ENCODE measurements around the gene BPIFB3. TPM values are rescaled to one million over a fixed set of nuclear protein-coding genes. Genes with fewer than 3 reads are reported as not detected.

Gene BPIFB3
- total RNA-seq, 2 experiments from 2014 or later: not detected

GRCh38 chr20:33017542-33017941 is 36.2 kb upstream of the BPIFB3 start:
- Mint-ChIP-seq H3K36me3 (ENCODE audit: low read depth) (no peaks in the 10 kb centered on the region), H3K9me3 (no peaks in the 10 kb centered on the region), H3K4me1 (ENCODE audit: low read depth) (no peaks in the 10 kb centered on the region), H3K4me3 (no peak overlapping the region), H3K27ac (no peak overlapping the region), H3K27me3 (no peaks in the 10 kb centered on the region)
- no peak for ATAC-seq
- DNase-seq: no peak
- ChIA-PET CTCF (interaction anchor here (1.0 to 1.1 kb wide), 2 partner anchors 13 to 72 kb away, joined by 3 read pairs; partner anchors contain the start of gene SUN5), POLR2A (no interaction called here)
- no peak for TF ChIP-seq CTCF (IDR thresholded peaks at IDR 0.05)
- intact Hi-C loops (cut with micrococcal nuclease): no loop called here

GRCh38 chr20:33018169-33018931 is 35.4 kb upstream of the BPIFB3 start:
- Mint-ChIP-seq H3K4me1 (ENCODE audit: low read depth) (no peaks in the 10 kb centered on the region), H3K27ac (no peak overlapping the region), H3K4me3 (no peak overlapping the region), H3K27me3 (no peaks in the 10 kb centered on the region), H3K36me3 (ENCODE audit: low read depth) (no peaks in the 10 kb centered on the region), H3K9me3 (no peaks in the 10 kb centered on the region)
- DNase-seq (no peak), ATAC-seq (no peak)
- TF ChIP-seq CTCF (IDR thresholded peaks at IDR 0.05): no peak
- intact Hi-C loops (cut with micrococcal nuclease): no loop called here
- ChIA-PET POLR2A (no interaction called here), CTCF (interaction anchor here (1.0 to 1.1 kb wide), 2 partner anchors 14 to 73 kb away, joined by 3 read pairs; partner anchors contain the start of gene SUN5)

- DNase-seq (no peak), ATAC-seq (no peak)
- Mint-ChIP-seq H3K4me3 (no peak overlapping the region), H3K4me1 (ENCODE audit: low read depth) (no peaks in the 10 kb centered on the region), H3K36me3 (ENCODE audit: low read depth) (no peaks in the 10 kb centered on the region), H3K9me3 (no peaks in the 10 kb centered on the region), H3K27ac (no peak overlapping the region), H3K27me3 (no peaks in the 10 kb centered on the region)
- POLR2A ChIA-PET: no interaction called here
- intact Hi-C loops (cut with micrococcal nuclease): no loop called here
- no peak for TF ChIP-seq CTCF (IDR thresholded peaks at IDR 0.05)
- CTCF ChIA-PET: no interaction called here
These were observed 34.0 kb upstream of the BPIFB3 start for GRCh38 chr20:33019465-33020277.

GRCh38 chr20:33020278-33021161 is 33.2 kb upstream of the BPIFB3 start:
- Mint-ChIP-seq H3K36me3 (ENCODE audit: low read depth) (no peaks in the 10 kb centered on the region), H3K4me1 (ENCODE audit: low read depth) (no peaks in the 10 kb centered on the region), H3K27me3 (no peaks in the 10 kb centered on the region), H3K27ac (no peak overlapping the region), H3K4me3 (no peak overlapping the region), H3K9me3 (no peaks in the 10 kb centered on the region)
- ATAC-seq (no peak), DNase-seq (no peak)
- ChIA-PET CTCF (no interaction called here), POLR2A (no interaction called here)
- TF ChIP-seq CTCF (IDR thresholded peaks at IDR 0.05): no peak
- intact Hi-C loops (cut with micrococcal nuclease): no loop called here
